HG03135 (cell line): ENCODE measurements around the gene ANO1.

Source experiments
- ATAC-seq: cut with Tn5 transposase; IDR thresholded peaks from one replicate; pipeline ENCODE4 v1.9.1; 2021; ENCODE audit warnings: mild to moderate bottlenecking, moderate library complexity; ENCODE audit not compliant: unreplicated experiment

Gene ANO1

GRCh38 chr11:70133771-70134335 lies 55.7 kb downstream of the ANO1 start:
- no peak for ATAC-seq

- ATAC-seq: no peak
These were observed 56.4 kb downstream of the ANO1 start for GRCh38 chr11:70134490-70134889.

- no peak for ATAC-seq
These were observed 57.0 kb downstream of the ANO1 start for GRCh38 chr11:70135142-70135541.

GRCh38 chr11:70135625-70136059 lies 57.5 kb downstream of the ANO1 start:
- no peak for ATAC-seq

GRCh38 chr11:70137383-70137782 lies 59.3 kb downstream of the ANO1 start:
- ATAC-seq: no peak

- ATAC-seq: no peak
These were observed 60.3 kb downstream of the ANO1 start for GRCh38 chr11:70138403-70138802.

- ATAC-seq: no peak
These were observed 61.8 kb downstream of the ANO1 start for GRCh38 chr11:70139785-70140410.

- no peak for ATAC-seq
These were observed 62.8 kb downstream of the ANO1 start for GRCh38 chr11:70140711-70141485.

GRCh38 chr11:70141486-70142220 lies 63.5 kb downstream of the ANO1 start:
- no peak for ATAC-seq

GRCh38 chr11:70142221-70142875 lies 64.2 kb downstream of the ANO1 start:
- ATAC-seq: no peak

- ATAC-seq: no peak
These were observed 66.1 kb downstream of the ANO1 start for GRCh38 chr11:70144262-70144661.

- no peak for ATAC-seq
These were observed 67.0 kb downstream of the ANO1 start for GRCh38 chr11:70145071-70145470.

GRCh38 chr11:70145841-70146240 lies 67.7 kb downstream of the ANO1 start:
- ATAC-seq: no peak

- ATAC-seq: no peak
These were observed 68.2 kb downstream of the ANO1 start for GRCh38 chr11:70146299-70146698.

- ATAC-seq: no peak
These were observed 68.9 kb downstream of the ANO1 start for GRCh38 chr11:70146895-70147520.

GRCh38 chr11:70147668-70148067 lies 69.6 kb downstream of the ANO1 start:
- no peak for ATAC-seq

- no peak for ATAC-seq
These were observed 73.6 kb downstream of the ANO1 start for GRCh38 chr11:70151671-70152070.

- ATAC-seq: no peak
These were observed 75.1 kb downstream of the ANO1 start for GRCh38 chr11:70153133-70153727.

GRCh38 chr11:70155386-70155785 lies 77.3 kb downstream of the ANO1 start:
- no peak for ATAC-seq
